GM21381 (cell line): ENCODE data around the gene TAAR2.
"Not testable (repeated sequence)": the region's sequence is repeated elsewhere in the genome, so short reads cannot be mapped to it uniquely, and the experiment has no call there.

Experiments used
- ATAC-seq: cut with Tn5 transposase; IDR thresholded peaks from one replicate; pipeline ENCODE4 v1.9.1; 2021; ENCODE audit warnings: mild to moderate bottlenecking, moderate library complexity; ENCODE audit not compliant: unreplicated experiment

The TAAR2 gene

DNA sequence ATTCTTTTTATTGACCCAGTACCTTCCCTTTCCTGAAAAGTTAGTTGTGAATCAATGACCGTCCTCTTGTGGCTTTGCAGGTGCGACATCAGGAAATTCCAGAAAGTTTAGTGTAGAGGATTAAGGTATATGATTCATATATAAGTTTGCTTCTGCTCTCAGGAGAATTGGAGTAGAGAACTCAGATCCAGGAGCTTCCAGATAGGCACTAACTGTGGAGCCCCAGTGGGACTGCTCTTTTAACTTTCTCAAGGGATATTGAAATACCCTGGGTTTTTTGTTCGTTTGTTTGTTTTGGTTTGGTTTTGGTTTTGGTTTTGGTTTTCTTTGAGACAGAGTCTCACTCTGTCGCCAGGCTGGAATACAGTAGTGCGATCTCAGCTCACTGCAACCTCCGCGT, 9.5 kb downstream of the TAAR2 start:
- ATAC-seq, result peak; percentile 56

DNA sequence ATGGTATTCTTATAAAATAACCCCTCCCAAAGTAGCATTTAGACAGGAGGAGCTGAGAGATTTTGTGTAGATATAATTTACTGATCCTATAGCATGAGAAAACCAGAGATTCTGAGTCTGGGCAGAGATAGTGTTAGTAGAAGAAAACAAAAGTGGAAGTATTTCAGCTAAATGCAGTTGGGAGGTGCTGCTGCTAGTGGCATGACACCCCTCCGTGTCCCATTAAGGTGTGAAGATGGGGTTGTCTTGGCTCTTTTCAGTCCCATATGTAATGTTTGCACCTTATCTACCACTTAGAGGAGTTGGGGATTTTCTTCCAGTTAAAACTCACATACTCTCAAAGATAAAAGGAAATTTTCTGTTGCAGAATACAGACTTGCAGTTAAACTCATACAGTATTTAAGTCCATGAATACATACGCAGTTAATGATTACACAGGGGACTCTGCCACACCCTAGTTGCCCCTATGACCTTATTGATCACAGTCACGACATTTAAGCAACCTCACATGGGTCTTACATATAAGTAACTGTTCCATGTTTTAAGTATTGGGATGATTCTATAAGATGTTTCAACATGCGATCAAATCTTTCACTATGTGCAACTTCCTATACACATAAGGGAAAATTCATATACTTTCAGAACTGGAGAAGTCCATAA, 11.5 kb downstream of the TAAR2 start:
- peak; percentile 50 for ATAC-seq

- no peak for ATAC-seq
Observed at GRCh38 chr6:132611616-132612015, 12.5 kb downstream of the TAAR2 start.

- ATAC-seq, result peak; percentile 68
Observed at GRCh38 chr6:132607544-132608233, 16.4 kb downstream of the TAAR2 start.

GRCh38 chr6:132604635-132605152, 19.4 kb downstream of the TAAR2 start:
- ATAC-seq, result no peak

GRCh38 chr6:132600900-132601299, 23.2 kb downstream of the TAAR2 start:
- not testable (repeated sequence) for ATAC-seq

GRCh38 chr6:132598473-132598872, 25.6 kb downstream of the TAAR2 start:
- peak; percentile 78 for ATAC-seq

GRCh38 chr6:132596201-132596600, 27.9 kb downstream of the TAAR2 start:
- no peak for ATAC-seq

GRCh38 chr6:132592855-132593254, 31.2 kb downstream of the TAAR2 start:
- ATAC-seq, result no peak

DNA sequence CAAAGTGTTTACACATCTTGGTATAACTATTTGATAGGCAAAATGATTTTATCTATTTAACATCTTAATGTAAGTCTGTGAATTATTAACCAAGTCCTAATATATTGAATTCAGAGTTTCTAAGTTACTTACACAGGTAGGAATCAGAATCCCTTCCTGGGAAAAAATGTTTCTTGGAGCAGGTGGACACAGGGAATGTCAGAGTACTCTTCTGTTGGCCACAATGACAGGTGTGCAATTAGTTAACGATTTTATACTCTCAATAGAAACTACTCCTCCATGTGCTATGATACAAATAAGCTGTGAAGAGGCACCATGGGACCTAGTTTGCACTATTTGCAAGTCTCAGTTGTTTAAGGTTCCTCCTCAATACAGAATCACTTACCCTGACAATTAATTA, 33.7 kb downstream of the TAAR2 start:
- no peak for ATAC-seq

GRCh38 chr6:132589454-132589853, 34.6 kb downstream of the TAAR2 start, which contains the start of gene TAAR5:
Gene TAAR5, minus strand, starts transcription at chr6:132589741. Its CDS starts 55 bp downstream, at chr6:132589686.
- ATAC-seq, result no peak

- no peak for ATAC-seq
Observed at GRCh38 chr6:132587424-132587823, 36.7 kb downstream of the TAAR2 start.

GRCh38 chr6:132584698-132585097, 39.4 kb downstream of the TAAR2 start:
- no peak for ATAC-seq

DNA sequence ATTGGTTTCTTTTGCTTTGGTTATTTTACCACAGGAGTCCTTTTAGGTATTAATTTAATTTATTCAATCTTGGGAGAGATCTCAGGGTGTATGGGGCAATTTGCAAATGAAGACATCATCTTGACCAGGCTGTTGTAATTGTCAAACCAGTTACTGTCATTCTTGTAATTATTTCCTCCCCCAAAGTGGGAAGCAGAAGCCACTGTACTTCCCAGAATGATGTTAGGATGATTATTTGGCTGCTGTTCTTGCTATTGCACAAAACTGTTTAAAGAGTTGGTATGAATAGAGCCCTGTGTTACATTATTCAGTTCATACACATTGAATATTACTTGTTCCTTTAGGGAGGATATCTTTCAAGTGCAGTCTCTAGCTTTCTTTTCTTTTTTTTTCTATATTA, 52.3 kb downstream of the TAAR2 start:
- ATAC-seq, result no peak

DNA sequence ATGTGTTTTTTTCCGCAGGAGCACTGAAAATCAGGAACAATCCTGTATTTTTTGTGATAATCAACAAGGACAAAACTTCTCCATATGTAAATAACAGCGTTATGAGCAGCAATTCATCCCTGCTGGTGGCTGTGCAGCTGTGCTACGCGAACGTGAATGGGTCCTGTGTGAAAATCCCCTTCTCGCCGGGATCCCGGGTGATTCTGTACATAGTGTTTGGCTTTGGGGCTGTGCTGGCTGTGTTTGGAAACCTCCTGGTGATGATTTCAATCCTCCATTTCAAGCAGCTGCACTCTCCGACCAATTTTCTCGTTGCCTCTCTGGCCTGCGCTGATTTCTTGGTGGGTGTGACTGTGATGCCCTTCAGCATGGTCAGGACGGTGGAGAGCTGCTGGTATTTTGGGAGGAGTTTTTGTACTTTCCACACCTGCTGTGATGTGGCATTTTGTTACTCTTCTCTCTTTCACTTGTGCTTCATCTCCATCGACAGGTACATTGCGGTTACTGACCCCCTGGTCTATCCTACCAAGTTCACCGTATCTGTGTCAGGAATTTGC, 53.8 kb downstream of the TAAR2 start, which contains the start of gene TAAR6:
Gene TAAR6, plus strand, starts transcription at position 102 of the 557 bp plus-strand sequence. Its CDS starts 0 bp downstream, at position 102.
- no peak for ATAC-seq

- ATAC-seq, result no peak
Observed at GRCh38 chr6:132569170-132569569, 54.9 kb downstream of the TAAR2 start.

DNA sequence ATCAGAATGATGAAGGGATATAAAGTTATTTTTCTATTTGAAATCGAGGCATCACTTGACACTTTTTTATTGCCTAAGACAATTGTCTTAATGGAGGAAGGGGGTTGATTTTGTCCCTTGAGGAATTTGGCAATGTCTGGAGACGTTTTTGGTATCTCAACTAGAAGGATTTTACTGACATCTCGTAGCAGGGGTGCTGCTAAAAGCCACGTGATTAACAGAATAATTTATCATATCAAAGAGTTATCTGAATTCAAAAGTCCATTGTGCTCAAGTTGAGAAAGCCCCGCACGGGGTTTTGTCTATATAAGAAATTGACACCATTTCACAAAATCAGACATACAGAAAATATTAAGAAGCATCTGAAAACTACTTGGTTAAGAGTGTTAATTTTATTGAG, 55.5 kb downstream of the TAAR2 start:
- no peak for ATAC-seq

DNA sequence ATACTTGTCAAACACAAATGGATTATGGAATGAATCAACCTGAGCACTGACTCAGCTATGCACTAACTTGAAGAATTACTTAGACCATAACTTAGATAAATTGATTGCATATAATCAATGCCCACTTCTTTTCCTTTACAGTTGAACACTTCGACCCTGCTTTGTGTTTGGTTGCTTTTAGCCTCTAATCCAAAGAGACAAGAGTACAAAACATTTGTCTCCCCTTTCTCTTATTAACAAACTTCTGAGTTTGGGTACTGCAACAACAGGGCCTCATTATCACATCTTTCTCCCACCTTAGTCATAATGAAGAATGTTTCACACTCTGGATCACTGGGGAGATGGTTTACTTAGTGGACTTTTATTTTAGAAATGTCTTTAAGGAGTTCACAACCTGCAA, 56.5 kb downstream of the TAAR2 start:
- ATAC-seq, result no peak
